ENCODE data around the gene TYW5. TPM values are rescaled to one million over a fixed set of nuclear protein-coding genes. Genes with fewer than 3 reads are reported as not detected.

Gene TYW5
- total RNA-seq, 2 donors from 2014 or later = 16.0 to 16.3 TPM

DNA sequence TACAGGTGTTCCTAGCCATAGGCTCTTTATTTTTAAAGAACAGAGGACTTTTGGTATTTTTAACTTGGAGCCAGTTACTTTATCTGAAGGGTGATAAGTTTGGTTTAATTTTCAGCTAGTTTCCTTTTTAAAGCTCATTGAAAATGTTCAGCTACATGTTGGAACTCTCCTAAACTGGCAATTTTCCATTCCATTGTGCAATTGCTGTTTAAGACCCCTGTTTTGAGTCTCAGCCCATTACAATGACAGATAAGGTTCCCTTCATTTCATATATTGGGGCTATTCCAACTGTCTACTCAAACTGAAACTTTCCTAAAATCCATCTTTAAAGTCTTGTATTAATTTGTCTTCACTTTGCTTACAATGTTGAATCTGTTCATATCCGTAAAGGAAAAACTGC, 11.7 kb upstream of the TYW5 start:
- Histone ChIP-seq H3K27me3 (ENCODE audit: control insufficient read depth, insufficient read depth, low read length, poor library complexity, severe bottlenecking) (no peaks in the 10 kb centered on the region), H3K9me3 (ENCODE audit: control insufficient read depth, low read length) (no peaks in the 10 kb centered on the region), H3K36me3 (ENCODE audit: control insufficient read depth, insufficient read depth, low read length) (peaks cover 49% of the 10 kb centered on the region), H3K27ac (ENCODE audit: low read depth, low read length) (no peak overlapping the region), H3K4me3 (ENCODE audit: low read length) (no peak overlapping the region), H3K4me1 (ENCODE audit: control insufficient read depth, insufficient read depth, low read length) (no peaks in the 10 kb centered on the region), H3K9ac (ENCODE audit: extremely low read depth, low read length, poor library complexity, severe bottlenecking) (no peak overlapping the region)
- Mint-ChIP-seq H3K27me3 (ENCODE audit: insufficient read depth) (no peaks in the 10 kb centered on the region), H3K4me3 (no peak overlapping the region), H3K36me3 (ENCODE audit: low read depth) (peaks cover 28% of the 10 kb centered on the region), H3K9me3 (no peaks in the 10 kb centered on the region), H3K4me1 (no peaks in the 10 kb centered on the region), H3K27ac (no peak overlapping the region)
- no peak for DNase-seq
- WGBS, 2 experiments (ENCODE audit: insufficient coverage in 1 of 2, insufficient read length in 1 of 2) = 100% methylated on average over 1 of the region's 1 CpG; no CpG with 5 or more reads in 1 of the 2 experiments
- TF ChIP-seq CTCF (conservative IDR thresholded peaks at IDR 0.05) = no peak

- Mint-ChIP-seq H3K27ac (no peak overlapping the region), H3K4me1 (no peaks in the 10 kb centered on the region), H3K27me3 (ENCODE audit: insufficient read depth) (no peaks in the 10 kb centered on the region), H3K36me3 (ENCODE audit: low read depth) (peaks cover 31% of the 10 kb centered on the region), H3K9me3 (no peaks in the 10 kb centered on the region), H3K4me3 (no peak overlapping the region)
- TF ChIP-seq CTCF (conservative IDR thresholded peaks at IDR 0.05) = no peak
- Histone ChIP-seq H3K9me3 (ENCODE audit: control insufficient read depth, low read length) (no peaks in the 10 kb centered on the region), H3K27me3 (ENCODE audit: control insufficient read depth, insufficient read depth, low read length, poor library complexity, severe bottlenecking) (no peaks in the 10 kb centered on the region), H3K27ac (ENCODE audit: low read depth, low read length) (no peak overlapping the region), H3K9ac (ENCODE audit: extremely low read depth, low read length, poor library complexity, severe bottlenecking) (no peak overlapping the region), H3K4me3 (ENCODE audit: low read length) (no peak overlapping the region), H3K36me3 (ENCODE audit: control insufficient read depth, insufficient read depth, low read length) (peaks cover 55% of the 10 kb centered on the region), H3K4me1 (ENCODE audit: control insufficient read depth, insufficient read depth, low read length) (no peaks in the 10 kb centered on the region)
- WGBS, 2 experiments (ENCODE audit: insufficient coverage in 1 of 2, insufficient read length in 1 of 2) = 95 to 100% methylated on average over 2 of the region's 2 CpGs
- no peak for DNase-seq
These were observed 11.1 kb upstream of the TYW5 start for GRCh38 chr2:199966405-199966804.

GRCh38 chr2:199962203-199962602, 6.9 kb upstream of the TYW5 start:
- Mint-ChIP-seq H3K36me3 (ENCODE audit: low read depth) (peaks cover 61% of the 10 kb centered on the region), H3K27ac (no peak overlapping the region), H3K4me1 (no peaks in the 10 kb centered on the region), H3K4me3 (no peak overlapping the region), H3K27me3 (ENCODE audit: insufficient read depth) (no peaks in the 10 kb centered on the region), H3K9me3 (no peaks in the 10 kb centered on the region)
- 92 to 100% methylated on average over 2 of the region's 2 CpGs for WGBS, 2 experiments (ENCODE audit: insufficient coverage in 1 of 2, insufficient read length in 1 of 2)
- H3K9ac ChIP-seq (ENCODE audit: extremely low read depth, low read length, poor library complexity, severe bottlenecking) = no peak overlapping the region
- TF ChIP-seq CTCF (conservative IDR thresholded peaks at IDR 0.05) = no peak
- no peaks in the 10 kb centered on the region for H3K9me3 ChIP-seq (ENCODE audit: control insufficient read depth, low read length)
- H3K27me3 ChIP-seq (ENCODE audit: control insufficient read depth, insufficient read depth, low read length, poor library complexity, severe bottlenecking) = no peaks in the 10 kb centered on the region
- H3K36me3 ChIP-seq (ENCODE audit: control insufficient read depth, insufficient read depth, low read length) = peaks cover 82% of the 10 kb centered on the region
- no peak overlapping the region for H3K27ac ChIP-seq (ENCODE audit: low read depth, low read length)
- no peak for DNase-seq
- no peaks in the 10 kb centered on the region for H3K4me1 ChIP-seq (ENCODE audit: control insufficient read depth, insufficient read depth, low read length)
- no peak overlapping the region for H3K4me3 ChIP-seq (ENCODE audit: low read length)
